OCI-M2 (cell line): ENCODE measurements around the gene ZNF337.
"Not testable (repeated sequence)": the region's sequence is repeated elsewhere in the genome, so short reads cannot be mapped to it uniquely, and the experiment has no call there.

ENCODE experiments used
- DNase-seq: peaks from one replicate; lab custom pipeline; 2025; ENCODE audit not compliant: unreplicated experiment; lab: John Stamatoyannopoulos, UW

The ZNF337 gene

GRCh38 chr20:25695532-25696370 is 902 bp downstream of the ZNF337 start:
- no peak for DNase-seq

GRCh38 chr20:25692499-25692898 is 4.2 kb downstream of the ZNF337 start:
- DNase-seq, result no peak

DNA sequence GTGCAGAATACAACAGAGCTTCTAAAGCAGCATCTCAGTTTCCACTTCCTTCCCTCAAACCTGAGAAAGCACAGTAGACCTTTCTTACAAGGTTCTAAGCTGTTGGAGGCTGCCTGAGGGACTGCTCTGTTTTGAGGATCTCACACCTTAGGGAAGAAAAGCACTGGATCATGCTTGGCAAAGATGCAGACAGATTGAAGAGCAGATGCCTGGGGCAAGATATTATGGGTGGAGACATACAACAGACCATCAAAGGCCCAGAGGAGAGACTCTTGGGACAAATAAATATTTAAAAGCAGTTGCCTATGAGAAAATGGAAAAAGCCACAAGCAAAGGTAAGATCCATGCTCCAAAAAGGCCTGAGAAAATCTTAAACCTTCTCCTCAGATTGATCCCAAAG is 6.2 kb downstream of the ZNF337 start:
- DNase-seq, result no peak

GRCh38 chr20:25686081-25687067 is 10.3 kb downstream of the ZNF337 start:
- no peak for DNase-seq

- no peak for DNase-seq
Observed at GRCh38 chr20:25685276-25686080, 11.2 kb downstream of the ZNF337 start.

- DNase-seq, result not testable (repeated sequence)
Observed at GRCh38 chr20:25683826-25684225, 12.8 kb downstream of the ZNF337 start.

DNA sequence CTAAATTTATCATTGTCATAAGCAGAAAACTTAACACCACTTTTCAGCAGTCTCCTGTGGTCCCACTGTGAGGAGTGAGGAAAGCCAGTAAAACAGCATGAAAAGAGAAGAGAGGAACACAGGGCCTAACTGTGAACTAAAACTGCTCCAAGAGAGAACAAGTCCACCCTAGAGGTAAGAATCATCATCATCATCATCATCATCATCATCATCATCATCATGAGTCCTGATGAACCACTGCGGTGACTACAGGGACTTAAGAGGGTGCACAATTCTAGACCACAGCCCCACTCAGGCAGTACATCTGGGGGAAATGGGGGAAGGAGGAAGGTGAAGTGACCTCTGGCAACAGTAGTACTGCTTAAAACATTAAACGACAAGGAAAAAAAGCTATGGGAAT is 13.6 kb downstream of the ZNF337 start:
- no peak for DNase-seq

DNA sequence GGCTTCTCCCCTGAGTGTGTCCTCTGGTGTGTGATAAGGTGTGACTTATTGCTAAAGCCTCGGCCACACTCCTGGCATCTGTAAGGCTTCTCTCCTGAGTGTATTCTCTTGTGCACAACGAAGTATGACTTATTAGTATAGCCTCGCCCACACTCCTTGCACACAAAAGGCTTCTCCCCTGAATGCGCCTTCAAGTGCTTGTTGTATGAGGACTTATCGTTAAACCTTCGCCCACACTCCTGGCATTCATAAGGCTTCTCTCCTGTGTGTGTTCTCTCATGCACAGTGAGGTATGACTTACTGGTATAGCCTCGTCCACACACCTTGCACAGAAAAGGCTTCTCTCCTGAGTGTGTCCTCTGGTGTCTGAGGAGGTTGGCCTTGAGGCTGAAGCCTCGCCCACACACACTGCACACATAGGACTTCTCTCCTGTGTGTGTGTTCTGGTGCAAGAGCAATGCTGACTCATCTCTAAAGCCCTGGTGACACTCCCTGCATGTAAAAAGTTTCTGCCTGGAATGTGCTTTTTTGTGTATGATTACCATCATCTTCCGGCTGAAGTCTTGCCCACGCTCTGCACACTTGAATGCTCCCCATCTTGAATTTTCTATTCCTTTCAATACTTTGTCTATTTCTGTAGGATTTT is 20.4 kb downstream of the ZNF337 start:
- DNase-seq, result no peak

DNA sequence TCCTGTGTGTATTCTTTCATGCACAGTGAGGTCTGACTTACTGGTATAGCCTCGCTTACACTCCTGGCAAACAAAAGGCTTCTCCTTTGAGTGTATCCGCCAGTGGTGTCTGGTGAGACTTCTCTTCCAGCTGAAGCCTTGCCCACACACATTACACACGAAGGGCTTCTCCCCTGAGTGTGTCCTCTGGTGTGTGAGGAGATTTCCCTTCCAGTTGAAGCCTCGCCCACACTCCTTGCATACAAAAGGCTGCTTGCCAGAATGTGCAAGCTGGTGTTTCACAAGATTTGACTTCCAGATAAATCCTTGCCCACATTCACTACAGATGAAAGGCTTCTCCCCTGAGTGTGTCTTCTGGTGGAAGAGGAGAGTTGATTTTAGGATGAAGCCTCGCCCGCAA is 21.5 kb downstream of the ZNF337 start:
- DNase-seq, result no peak

- no peak for DNase-seq
Observed at GRCh38 chr20:25672659-25673235, 23.9 kb downstream of the ZNF337 start.

GRCh38 chr20:25669826-25670422 is 26.7 kb downstream of the ZNF337 start:
- no peak for DNase-seq

- no peak for DNase-seq
Observed at GRCh38 chr20:25668446-25668845, 28.2 kb downstream of the ZNF337 start.

DNA sequence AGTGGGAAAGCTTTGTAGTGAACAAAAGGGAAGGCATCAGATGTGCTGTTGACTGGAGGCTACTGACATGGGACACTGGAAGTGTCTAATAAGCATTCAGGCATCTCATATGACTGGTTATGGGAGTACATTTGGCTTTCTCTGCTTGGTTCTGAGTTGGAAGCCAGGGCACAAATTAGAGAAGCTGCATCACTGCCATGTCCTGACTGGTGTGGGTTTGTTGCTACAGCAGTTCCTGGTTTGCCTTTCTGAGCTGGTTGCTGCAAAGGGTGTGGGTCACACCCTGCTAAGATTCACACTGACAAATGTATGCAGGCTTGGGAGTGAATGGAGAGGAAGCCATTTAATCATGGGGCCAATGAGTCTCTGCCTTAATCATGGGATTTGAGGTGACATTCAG is 36.7 kb downstream of the ZNF337 start:
- no peak for DNase-seq

GRCh38 chr20:25654487-25654886 is 42.2 kb downstream of the ZNF337 start:
- DNase-seq, result no peak

- not testable (repeated sequence) for DNase-seq
Observed at GRCh38 chr20:25652866-25653265, 43.8 kb downstream of the ZNF337 start.

DNA sequence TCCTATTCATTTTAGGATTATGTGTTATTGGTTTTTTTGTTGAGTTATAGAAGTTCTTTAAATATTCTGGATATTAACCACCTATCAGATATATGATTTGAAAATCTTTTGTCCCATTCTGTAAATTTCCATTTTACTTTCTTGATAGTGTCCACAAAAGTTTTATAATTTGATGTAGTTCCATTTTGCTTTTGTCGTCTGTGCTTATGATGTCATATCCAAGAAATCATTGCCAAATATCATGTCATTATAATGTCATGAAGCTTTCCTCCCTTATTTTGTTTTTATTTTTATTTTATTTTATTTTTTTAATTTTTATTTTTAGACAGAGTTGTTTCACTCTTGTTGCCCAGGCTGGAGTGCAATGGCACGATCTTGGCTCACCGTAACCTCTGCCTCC is 51.8 kb downstream of the ZNF337 start:
- DNase-seq, result no peak

DNA sequence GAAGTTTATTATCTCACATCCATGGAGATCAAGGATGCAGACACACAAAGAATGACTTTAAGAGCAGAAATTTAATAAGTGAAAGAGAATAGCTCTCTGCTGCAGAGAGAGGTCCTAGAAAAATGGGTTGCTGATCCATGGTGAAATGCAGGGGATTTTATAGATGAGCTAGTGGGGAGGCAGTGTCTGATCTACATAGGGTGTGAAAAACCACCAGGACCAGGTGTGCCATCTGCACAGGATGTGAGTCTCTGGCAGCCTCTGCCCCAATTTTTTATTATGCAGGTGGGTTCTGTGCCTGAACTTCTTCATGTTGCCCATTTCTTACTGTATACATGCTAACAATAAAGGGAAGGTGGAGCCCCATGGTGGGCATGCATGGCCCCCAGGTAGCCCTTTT is 52.9 kb downstream of the ZNF337 start:
- DNase-seq, result no peak

DNA sequence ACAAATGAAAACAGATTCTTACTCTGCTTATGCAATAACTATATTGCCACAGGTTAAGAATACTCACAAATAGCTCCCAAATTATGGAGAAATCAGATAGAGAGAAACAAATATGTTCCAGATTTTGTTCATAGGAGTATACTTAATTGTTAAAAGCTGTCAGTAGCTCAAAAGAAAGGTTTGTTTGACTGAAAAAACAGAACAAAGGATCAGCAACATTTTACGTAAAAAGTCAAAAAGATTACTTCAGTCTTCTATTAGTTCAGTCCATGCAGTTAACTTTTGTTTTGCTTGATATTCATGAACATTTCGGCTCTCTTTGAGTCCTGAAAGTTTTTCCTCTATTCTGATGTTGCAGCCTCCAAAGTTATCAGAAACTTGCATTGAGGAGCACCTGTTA is 59.4 kb downstream of the ZNF337 start:
- DNase-seq, result no peak

- no peak for DNase-seq
Observed at GRCh38 chr20:25632940-25633790, 63.5 kb downstream of the ZNF337 start.
